HL-60/S4 treated with retinoic acid at 250 ng/mL for 4 days and 3 days (cell line): ENCODE results near the gene PDE4D.

ENCODE experiments used
- in situ Hi-C: fragments of 300-500 bp; cut with MboI; formaldehyde crosslinking; loops from 2 replicates; pipeline ENCODE4 v1.7.0; 2022; ENCODE audit warnings: low sequenced_read_pairs

PDE4D gene

GRCh38 chr5:59348189-59348588 lies 545.3 kb downstream of the PDE4D start:
- in situ Hi-C loops: no loop called here

GRCh38 chr5:59346982-59347381 lies 546.5 kb downstream of the PDE4D start:
- in situ Hi-C loops: no loop called here

GRCh38 chr5:59346514-59346913 lies 547.0 kb downstream of the PDE4D start:
- in situ Hi-C loops: no loop called here

GRCh38 chr5:59342181-59342580 lies 551.3 kb downstream of the PDE4D start:
- in situ Hi-C loops: no loop called here

- in situ Hi-C loops: no loop called here
These were observed 551.8 kb downstream of the PDE4D start for GRCh38 chr5:59341760-59342159.

GRCh38 chr5:59341155-59341554 lies 552.4 kb downstream of the PDE4D start:
- in situ Hi-C loops: no loop called here

- in situ Hi-C loops: no loop called here
These were observed 552.9 kb downstream of the PDE4D start for GRCh38 chr5:59340637-59341036.

GRCh38 chr5:59337240-59337639 lies 556.3 kb downstream of the PDE4D start:
- in situ Hi-C loops: no loop called here

GRCh38 chr5:59335544-59335943 lies 558.0 kb downstream of the PDE4D start:
- in situ Hi-C loops: no loop called here

- in situ Hi-C loops: no loop called here
These were observed 560.1 kb downstream of the PDE4D start for GRCh38 chr5:59333416-59333815.

GRCh38 chr5:59332236-59332973 lies 561.1 kb downstream of the PDE4D start:
- in situ Hi-C loops: no loop called here

- in situ Hi-C loops: no loop called here
These were observed 562.8 kb downstream of the PDE4D start for GRCh38 chr5:59330680-59331079.

- in situ Hi-C loops: no loop called here
These were observed 564.7 kb downstream of the PDE4D start for GRCh38 chr5:59328709-59329296.

GRCh38 chr5:59327191-59327980 lies 566.1 kb downstream of the PDE4D start:
- in situ Hi-C loops: no loop called here

- in situ Hi-C loops: no loop called here
These were observed 566.9 kb downstream of the PDE4D start for GRCh38 chr5:59326596-59326995.

GRCh38 chr5:59325070-59325469 lies 568.5 kb downstream of the PDE4D start:
- in situ Hi-C loops: no loop called here

GRCh38 chr5:59322894-59323293 lies 570.6 kb downstream of the PDE4D start:
- in situ Hi-C loops: no loop called here

- in situ Hi-C loops: no loop called here
These were observed 571.5 kb downstream of the PDE4D start for GRCh38 chr5:59322058-59322457.

- in situ Hi-C loops: no loop called here
These were observed 571.9 kb downstream of the PDE4D start for GRCh38 chr5:59321642-59322041.

- in situ Hi-C loops: no loop called here
These were observed 573.1 kb downstream of the PDE4D start for GRCh38 chr5:59320420-59320819.

- in situ Hi-C loops: no loop called here
These were observed 574.3 kb downstream of the PDE4D start for GRCh38 chr5:59319250-59319649.

- in situ Hi-C loops: no loop called here
These were observed 575.7 kb downstream of the PDE4D start for GRCh38 chr5:59317774-59318205.
